Neuronal stem cell (in vitro differentiated cells): ENCODE results near the gene ARFGEF3.

Source experiments
- DNase-seq: peaks from one replicate; pipeline ENCODE4 v3.0.0-alpha.2; 2013; ENCODE audit warnings: low spot score
- H2AFZ ChIP-seq: one replicate; pipeline ENCODE4 v1.6.1; 2013; ENCODE audit warnings: mild to moderate bottlenecking, low read length, inconsistent platforms
- H2AK5ac ChIP-seq: 2 replicates; pipeline ENCODE4 v1.6.1; 2013; ENCODE audit warnings: low read depth, mild to moderate bottlenecking, inconsistent platforms, low read length, moderate library complexity, mixed read lengths
- H2BK120ac ChIP-seq: 2 replicates; pipeline ENCODE4 v1.6.1; 2013; ENCODE audit warnings: low read depth, mild to moderate bottlenecking, inconsistent platforms, low read length, moderate library complexity, mixed read lengths
- H2BK12ac ChIP-seq: one replicate; pipeline ENCODE4 v1.6.1; 2013; ENCODE audit warnings: low read length, inconsistent platforms
- H2BK15ac ChIP-seq: 2 replicates; pipeline ENCODE4 v1.6.1; 2013; ENCODE audit warnings: mild to moderate bottlenecking, low read length, inconsistent platforms, mixed read lengths
- H2BK5ac ChIP-seq: one replicate; pipeline ENCODE4 v1.6.1; 2013; ENCODE audit warnings: inconsistent platforms, mild to moderate bottlenecking, low read length, moderate library complexity
- H3K14ac ChIP-seq: one replicate; pipeline ENCODE4 v1.6.1; 2013; ENCODE audit warnings: low read length, inconsistent platforms
- H3K18ac ChIP-seq: 2 replicates; pipeline ENCODE4 v1.6.1; 2013; ENCODE audit warnings: low read length, inconsistent platforms
- H3K23ac ChIP-seq: 2 replicates; pipeline ENCODE4 v1.6.1; 2013; ENCODE audit warnings: low read depth, mild to moderate bottlenecking, mixed read lengths, low read length, inconsistent platforms; ENCODE audit not compliant: poor library complexity
- H3K27ac ChIP-seq: replicated peaks from 3 replicates; pipeline ENCODE4 v1.5.1; 2013; ENCODE audit warnings: low read length, inconsistent platforms
- H3K27me3 ChIP-seq, 3 experiments: 2 replicates each; pipeline ENCODE4 v1.6.1; 2013; ENCODE audit warnings: low read length in 3 of 3, mild to moderate bottlenecking in 2 of 3, inconsistent platforms in 1 of 3, low read depth in 1 of 3, mixed read lengths in 1 of 3, moderate library complexity in 1 of 3; ENCODE audit not compliant: control insufficient read depth in 3 of 3, insufficient read depth in 3 of 3
- H3K36me3 ChIP-seq, 2 donors: replicated peaks in 1 of 2; 2 replicates each; pipeline ENCODE4 v1.6.1; 2013; ENCODE audit warnings: low read length in 2 of 2; ENCODE audit not compliant: control insufficient read depth in 2 of 2, insufficient read depth in 2 of 2
- H3K4ac ChIP-seq: 2 replicates; pipeline ENCODE4 v1.6.1; 2013; ENCODE audit warnings: inconsistent platforms, mild to moderate bottlenecking, low read length, moderate library complexity
- H3K4me1 ChIP-seq, 2 donors: 1 replicate in 1 of 2; 2 replicates in 1 of 2; pipeline ENCODE4 v1.6.1; 2013; ENCODE audit warnings: low read length in 2 of 2, low read depth in 1 of 2; ENCODE audit not compliant: control insufficient read depth in 2 of 2, insufficient read depth in 1 of 2
- H3K4me2 ChIP-seq: one replicate; pipeline ENCODE4 v1.6.1; 2013; ENCODE audit warnings: mild to moderate bottlenecking, low read length, inconsistent platforms; ENCODE audit not compliant: insufficient read depth, poor library complexity, severe bottlenecking
- H3K4me3 ChIP-seq, 2 donors: 2 replicates each; pipeline ENCODE4 v1.5.1; 2013; ENCODE audit warnings: low read length in 2 of 2, mild to moderate bottlenecking in 2 of 2, inconsistent platforms in 1 of 2, moderate library complexity in 1 of 2
- H3K79me1 ChIP-seq: one replicate; pipeline ENCODE4 v1.6.1; 2013; ENCODE audit warnings: low read depth, mild to moderate bottlenecking, inconsistent platforms, low read length, moderate library complexity
- H3K9ac ChIP-seq: one replicate; pipeline ENCODE4 v1.6.1; 2013; ENCODE audit warnings: mild to moderate bottlenecking, low read depth, low read length, inconsistent platforms; ENCODE audit not compliant: poor library complexity
- H3K9me3 ChIP-seq, 2 donors: replicated peaks in 1 of 2; 2 replicates each; pipeline versions ENCODE3 to v1.6.1; 2013; ENCODE audit warnings: low read length in 2 of 2, mild to moderate bottlenecking in 2 of 2, inconsistent platforms in 1 of 2, low read depth in 1 of 2, mixed read lengths in 1 of 2, moderate library complexity in 1 of 2; ENCODE audit not compliant: control insufficient read depth in 2 of 2, insufficient read depth in 1 of 2
- H4K8ac ChIP-seq: one replicate; pipeline ENCODE4 v1.6.1; 2013; ENCODE audit warnings: low read depth, mild to moderate bottlenecking, inconsistent platforms, low read length, moderate library complexity
- H4K91ac ChIP-seq: one replicate; pipeline ENCODE4 v1.6.1; 2013; ENCODE audit warnings: low read length, low read depth, mild to moderate bottlenecking, inconsistent platforms; ENCODE audit not compliant: poor library complexity
- WGBS, 2 donors: extraction: QIAGEN DNeasy Blood & Tissue Kit; methylation state at CpG; one replicate each; pipeline ENCODE4 v1.1.7; 2013; ENCODE audit warnings: missing lambda C conversion rate in 2 of 2, mixed read lengths in 1 of 2; ENCODE audit not compliant: insufficient read length in 2 of 2, insufficient replicate concordance in 1 of 2; ENCODE audit errors: extremely low coverage in 2 of 2; 5-methylcytosine and 5-hydroxymethylcytosine counted together

The ARFGEF3 gene

DNA sequence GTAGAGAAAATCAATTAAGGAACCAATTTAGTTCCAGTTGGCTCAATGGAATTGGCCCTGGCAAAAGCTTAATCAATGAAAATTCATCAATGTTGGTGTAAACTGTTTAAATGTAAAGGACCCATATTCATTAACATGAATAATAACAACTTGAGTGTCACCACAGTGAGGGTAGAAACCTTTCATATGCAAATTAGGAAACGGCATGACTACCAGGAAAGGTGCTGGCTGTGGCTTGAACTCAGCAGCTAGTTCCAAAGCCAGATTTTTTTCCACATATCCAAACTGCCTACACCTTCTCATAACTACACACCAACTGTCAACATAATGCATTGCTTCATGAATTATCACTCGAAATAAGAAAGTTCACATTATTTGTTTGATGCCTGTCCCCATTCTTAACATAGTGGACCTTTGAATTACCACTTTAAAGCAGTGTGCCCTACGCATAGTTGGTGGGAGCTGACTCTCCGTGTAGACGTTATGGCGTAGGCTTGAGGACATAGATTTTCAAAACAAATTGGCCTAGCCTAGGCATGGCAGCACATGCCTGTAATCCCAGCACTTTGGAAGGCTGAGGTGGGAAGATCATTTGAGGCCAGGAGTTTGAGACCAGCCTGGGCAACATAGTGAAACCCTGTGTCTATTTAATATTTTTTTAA, 36.8 kb downstream of the ARFGEF3 start:
- H3K27ac ChIP-seq: no peak overlapping the region
- H2AFZ ChIP-seq: no peak overlapping the region
- no peak overlapping the region for H4K91ac ChIP-seq
- no peaks in the 10 kb centered on the region for H3K36me3 ChIP-seq
- H3K4me3 ChIP-seq: no peak overlapping the region
- no CpG with 5 or more reads among the region's 6 CpGs for WGBS, 2 donors
- no peak overlapping the region for H2AK5ac ChIP-seq
- no peak overlapping the region for H3K4me2 ChIP-seq
- H4K8ac ChIP-seq: no peak overlapping the region
- no peaks in the 10 kb centered on the region for H3K27me3 ChIP-seq
- no peak overlapping the region for H3K23ac ChIP-seq
- no peak overlapping the region for H3K14ac ChIP-seq
- H3K18ac ChIP-seq: no peak overlapping the region
- H2BK12ac ChIP-seq: no peak overlapping the region
- H3K79me1 ChIP-seq: no peaks in the 10 kb centered on the region
- H2BK15ac ChIP-seq: no peak overlapping the region
- no peaks in the 10 kb centered on the region for H3K4me1 ChIP-seq
- H2BK5ac ChIP-seq: no peak overlapping the region
- no peak overlapping the region for H3K4ac ChIP-seq
- no peak overlapping the region for H3K9ac ChIP-seq
- H3K9me3 ChIP-seq: no peaks in the 10 kb centered on the region
- no peak for DNase-seq
- H2BK120ac ChIP-seq: no peak overlapping the region

DNA sequence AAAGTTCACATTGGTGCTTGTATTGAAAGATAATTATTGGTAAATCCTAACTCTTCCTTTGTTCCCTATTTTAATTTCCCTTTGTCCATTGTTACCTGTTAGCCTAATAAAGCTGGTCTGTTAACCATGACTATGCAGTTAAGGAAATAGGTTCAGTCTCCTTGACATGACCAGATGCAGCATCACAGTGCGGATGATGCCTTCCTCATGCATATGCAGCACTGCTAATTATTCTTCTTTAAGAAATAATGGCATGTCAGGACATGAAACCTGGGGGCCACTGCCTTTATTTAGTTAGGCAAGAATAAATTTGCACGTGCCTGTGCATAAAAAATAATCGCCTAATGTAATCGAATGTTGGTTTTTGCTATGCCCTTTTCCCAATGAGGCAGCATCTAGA, 40.1 kb downstream of the ARFGEF3 start:
- Histone ChIP-seq H3K4me3 (no peak overlapping the region), H3K79me1 (no peaks in the 10 kb centered on the region), H4K91ac (no peak overlapping the region), H3K4me1 (no peaks in the 10 kb centered on the region), H2AK5ac (no peak overlapping the region), H3K27me3 (no peaks in the 10 kb centered on the region), H3K9me3 (no peaks in the 10 kb centered on the region), H3K36me3 (no peaks in the 10 kb centered on the region), H3K14ac (no peak overlapping the region), H3K9ac (no peak overlapping the region), H3K18ac (no peak overlapping the region), H2BK15ac (no peak overlapping the region), H3K27ac (no peak overlapping the region), H4K8ac (no peak overlapping the region), H2AFZ (no peak overlapping the region), H2BK120ac (no peak overlapping the region), H2BK5ac (no peak overlapping the region), H2BK12ac (no peak overlapping the region), H3K23ac (no peak overlapping the region), H3K4me2 (no peak overlapping the region), H3K4ac (no peak overlapping the region)
- DNase-seq: no peak
- no CpG with 5 or more reads among the region's 4 CpGs for WGBS, 2 donors

DNA sequence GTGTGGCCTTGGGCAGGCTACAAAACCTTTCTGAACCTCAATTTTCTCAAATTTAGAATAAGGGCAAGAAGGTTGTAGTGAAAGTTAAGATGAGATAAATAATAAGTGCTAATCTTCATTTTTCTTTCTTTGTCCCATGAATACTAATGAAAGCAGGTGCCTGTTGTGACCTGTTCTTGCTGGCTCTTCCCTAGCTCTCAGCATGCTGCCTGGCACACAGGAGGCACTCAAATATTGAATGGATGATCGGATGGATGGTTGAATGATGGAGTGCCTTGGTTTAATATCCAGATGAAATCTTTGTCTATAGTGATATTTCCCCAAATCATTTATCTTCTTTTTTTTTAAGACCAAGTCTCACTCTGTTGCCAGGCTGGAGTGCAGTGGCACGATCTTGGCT, 41.6 kb downstream of the ARFGEF3 start:
- H3K4me3 ChIP-seq: no peak overlapping the region
- no peak overlapping the region for H3K14ac ChIP-seq
- H4K8ac ChIP-seq: no peak overlapping the region
- H3K79me1 ChIP-seq: no peaks in the 10 kb centered on the region
- no peak overlapping the region for H3K9ac ChIP-seq
- no peak for DNase-seq
- no peak overlapping the region for H2AK5ac ChIP-seq
- no peak overlapping the region for H2BK15ac ChIP-seq
- H3K4ac ChIP-seq: no peak overlapping the region
- H3K4me2 ChIP-seq: no peak overlapping the region
- no peak overlapping the region for H3K18ac ChIP-seq
- no peaks in the 10 kb centered on the region for H3K9me3 ChIP-seq
- no peak overlapping the region for H2BK12ac ChIP-seq
- H3K27ac ChIP-seq: no peak overlapping the region
- H3K4me1 ChIP-seq: no peaks in the 10 kb centered on the region
- H3K27me3 ChIP-seq: no peaks in the 10 kb centered on the region
- no peak overlapping the region for H2BK120ac ChIP-seq
- no CpG with 5 or more reads among the region's 2 CpGs for WGBS, 2 donors
- H3K23ac ChIP-seq: no peak overlapping the region
- no peak overlapping the region for H2BK5ac ChIP-seq
- H2AFZ ChIP-seq: no peak overlapping the region
- no peak overlapping the region for H4K91ac ChIP-seq
- no peaks in the 10 kb centered on the region for H3K36me3 ChIP-seq

DNA sequence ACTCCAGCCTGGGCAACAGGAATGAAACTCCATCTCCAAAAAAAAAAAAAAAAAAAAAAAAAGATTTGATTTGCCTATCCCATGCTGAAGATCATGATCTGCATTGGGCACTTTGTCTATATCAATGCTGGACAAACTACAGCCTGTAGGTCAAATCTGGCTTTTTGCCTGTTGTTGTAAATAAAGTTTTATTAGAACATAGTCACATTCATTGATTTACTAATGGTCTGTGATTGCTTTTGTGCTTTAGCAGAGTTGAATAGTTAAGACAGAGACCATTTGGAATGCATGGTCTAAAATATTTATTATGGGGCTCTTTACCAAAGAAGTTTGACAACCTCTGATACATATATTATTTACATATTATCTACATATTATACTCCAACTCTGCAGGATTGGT, 42.6 kb downstream of the ARFGEF3 start:
- no peak overlapping the region for H2BK12ac ChIP-seq
- H3K9ac ChIP-seq: no peak overlapping the region
- H3K18ac ChIP-seq: no peak overlapping the region
- no peak overlapping the region for H3K27ac ChIP-seq
- H4K91ac ChIP-seq: no peak overlapping the region
- H3K4me1 ChIP-seq: no peaks in the 10 kb centered on the region
- no peak overlapping the region for H2AFZ ChIP-seq
- H3K4ac ChIP-seq: no peak overlapping the region
- H3K36me3 ChIP-seq: no peaks in the 10 kb centered on the region
- no peaks in the 10 kb centered on the region for H3K9me3 ChIP-seq
- H4K8ac ChIP-seq: no peak overlapping the region
- no peak overlapping the region for H2AK5ac ChIP-seq
- no peaks in the 10 kb centered on the region for H3K79me1 ChIP-seq
- no peak overlapping the region for H2BK5ac ChIP-seq
- H3K14ac ChIP-seq: no peak overlapping the region
- H3K23ac ChIP-seq: no peak overlapping the region
- no peaks in the 10 kb centered on the region for H3K27me3 ChIP-seq
- DNase-seq: no peak
- H3K4me3 ChIP-seq: no peak overlapping the region
- H2BK15ac ChIP-seq: no peak overlapping the region
- H3K4me2 ChIP-seq: no peak overlapping the region
- H2BK120ac ChIP-seq: no peak overlapping the region
